HAP-1 (cell line): ENCODE results near the gene ZNF10.

ENCODE experiments used
- DNase-seq, 2 experiments: peaks; one replicate each; pipeline ENCODE4 v3.0.0-alpha.2; 2016 to 2020; ENCODE audit warnings: low spot score in 2 of 2
- H3K27me3 ChIP-seq: fragments of 250-450 bp; sonication (Bioruptor Pico); 2 replicates; pipeline ENCODE4 v1.5.1; 2020; ENCODE audit warnings: low read depth, mild to moderate bottlenecking, moderate library complexity
- H3K36me3 ChIP-seq: fragments of 250-450 bp; sonication (Bioruptor Pico); replicated peaks from 2 replicates; pipeline ENCODE4 v1.5.1; 2020; ENCODE audit warnings: mild to moderate bottlenecking
- H3K4me1 ChIP-seq: fragments of 250-450 bp; sonication (Bioruptor Pico); 2 replicates; pipeline ENCODE4 v1.5.1; 2020; ENCODE audit warnings: mild to moderate bottlenecking
- H3K4me3 ChIP-seq: fragments of 250-450 bp; sonication (Bioruptor Pico); 2 replicates; pipeline ENCODE4 v1.5.1; 2020; ENCODE audit warnings: mild to moderate bottlenecking, moderate library complexity
- H3K9me3 ChIP-seq: fragments of 250-450 bp; sonication (Bioruptor Pico); 2 replicates; pipeline ENCODE4 v1.5.1; 2020; ENCODE audit warnings: mild to moderate bottlenecking, moderate library complexity
- in situ Hi-C: fragments of 300-500 bp; cut with MboI; formaldehyde crosslinking; loops from 3 replicates; pipeline ENCODE4 v1.14.3; 2020; ENCODE audit warnings: low sequenced_read_pairs, inconsistent platforms, mixed read lengths

The ZNF10 gene

DNA sequence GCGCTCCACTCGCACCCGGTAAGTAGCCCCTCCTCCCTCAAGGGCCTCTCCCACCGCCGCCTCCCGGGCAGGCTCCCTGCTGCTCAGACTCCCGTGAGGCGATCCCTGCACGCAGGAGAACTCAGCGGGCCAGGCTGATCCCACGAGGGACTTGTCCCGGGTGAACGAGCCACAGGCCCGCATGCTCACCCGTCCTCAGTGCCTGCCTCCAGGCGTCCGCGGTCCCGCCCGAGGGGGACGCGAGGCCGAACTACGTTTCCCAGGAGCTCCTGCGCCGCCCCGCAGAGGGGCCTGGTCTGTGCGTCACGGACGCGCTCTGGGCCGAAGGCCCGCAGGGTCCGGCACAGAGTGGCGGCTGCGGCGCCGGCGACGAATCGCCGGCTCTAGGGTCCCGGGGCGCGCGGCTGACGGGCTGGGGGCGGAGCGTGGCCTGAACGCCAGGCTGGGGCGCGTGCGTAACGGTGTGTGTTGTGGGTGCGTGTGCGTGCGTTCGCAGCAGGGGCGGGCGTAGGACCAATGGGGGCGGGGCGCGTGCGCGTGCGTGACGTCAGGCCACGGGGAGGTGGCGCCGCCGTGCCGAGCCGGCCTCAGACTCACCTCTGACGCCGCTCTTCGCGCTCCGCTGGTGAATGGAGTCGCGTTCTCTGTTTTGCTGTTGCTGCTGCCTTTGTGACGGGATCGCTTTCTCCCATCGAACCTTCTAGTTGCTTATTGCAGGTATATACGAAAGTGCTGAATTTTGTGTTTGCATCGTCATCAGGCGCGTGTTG is at the start of gene ZNF10, which contains the start of gene ZNF891:
ZNF10 (plus strand) TSS at position 590 of the 770 bp plus-strand sequence. CDS start 13,866 bp downstream, outside the sequence.
ZNF891 (minus strand) TSS at position 237 of the 770 bp plus-strand sequence. CDS start 8,356 bp downstream, outside the sequence.
- H3K27me3 ChIP-seq = no peaks in the 10 kb centered on the region
- peak within 1 kb of the TSS; percentile 89 for H3K4me3 ChIP-seq
- H3K9me3 ChIP-seq = peaks cover 9% of the 10 kb centered on the region
- H3K36me3 ChIP-seq = peaks cover 3% of the 10 kb centered on the region; the same call in 1 of the 2 replicates
- DNase-seq = peak; percentile 87 to 97
- H3K4me1 ChIP-seq = peaks cover 2% of the 10 kb centered on the region
- in situ Hi-C loops = no loop called here

GRCh38 chr12:133081159-133081780 is 49.2 kb upstream of the ZNF10 start:
- no peaks in the 10 kb centered on the region for H3K4me1 ChIP-seq
- H3K4me3 ChIP-seq = peak overlapping the region; percentile 88
- in situ Hi-C loops = no loop called here
- H3K36me3 ChIP-seq = peaks cover 37% of the 10 kb centered on the region
- DNase-seq = no peak
- H3K9me3 ChIP-seq = peaks cover 20% of the 10 kb centered on the region
- H3K27me3 ChIP-seq = no peaks in the 10 kb centered on the region

GRCh38 chr12:133083345-133083744 is 47.1 kb upstream of the ZNF10 start:
- peaks cover 16% of the 10 kb centered on the region for H3K9me3 ChIP-seq
- in situ Hi-C loops = no loop called here

GRCh38 chr12:133105620-133106019 is 24.8 kb upstream of the ZNF10 start:
- H3K9me3 ChIP-seq = peaks cover 39% of the 10 kb centered on the region
- no peaks in the 10 kb centered on the region for H3K27me3 ChIP-seq
- H3K4me1 ChIP-seq = no peaks in the 10 kb centered on the region
- DNase-seq = no peak
- H3K36me3 ChIP-seq = peaks cover 23% of the 10 kb centered on the region
- no peak overlapping the region for H3K4me3 ChIP-seq
- in situ Hi-C loops = no loop called here

More at GRCh38 chr12:133083345-133083744, 47.1 kb upstream of the ZNF10 start:
- no peak for DNase-seq
- no peak overlapping the region for H3K4me3 ChIP-seq
- H3K36me3 ChIP-seq = peaks cover 44% of the 10 kb centered on the region
- H3K4me1 ChIP-seq = no peaks in the 10 kb centered on the region
- H3K27me3 ChIP-seq = no peaks in the 10 kb centered on the region

- no peak for DNase-seq
- Histone ChIP-seq H3K36me3 (peaks cover 23% of the 10 kb centered on the region), H3K4me3 (no peak overlapping the region)
These were observed 24.2 kb upstream of the ZNF10 start for GRCh38 chr12:133106253-133106652.

DNA sequence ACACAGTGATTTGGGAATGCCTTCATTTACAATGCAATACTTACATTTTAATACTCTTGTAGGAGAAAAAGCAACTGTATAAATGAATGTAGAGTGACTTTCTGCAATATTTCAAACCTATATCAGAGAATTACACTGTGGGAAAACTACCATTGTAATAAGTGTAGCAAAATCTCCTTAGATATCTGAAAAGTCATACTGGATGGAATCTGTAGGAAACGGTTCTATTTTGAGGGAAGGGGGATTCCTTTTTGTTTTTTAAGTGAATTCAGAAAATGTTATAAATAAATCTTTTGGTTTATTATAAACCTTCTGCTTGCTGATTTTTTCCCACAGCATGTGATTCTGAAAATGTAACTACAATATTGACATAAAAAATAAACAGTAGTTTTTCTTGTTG is 23.3 kb upstream of the ZNF10 start:
- no peak overlapping the region for H3K4me3 ChIP-seq

More at GRCh38 chr12:133106253-133106652, 24.2 kb upstream of the ZNF10 start:
- Histone ChIP-seq H3K27me3 (no peaks in the 10 kb centered on the region), H3K9me3 (peaks cover 40% of the 10 kb centered on the region), H3K4me1 (no peaks in the 10 kb centered on the region)
- in situ Hi-C loops = no loop called here

GRCh38 chr12:133108150-133108549 is 22.3 kb upstream of the ZNF10 start:
- DNase-seq = no peak
- Histone ChIP-seq H3K4me1 (no peaks in the 10 kb centered on the region), H3K4me3 (no peak overlapping the region), H3K27me3 (no peaks in the 10 kb centered on the region), H3K9me3 (peaks cover 44% of the 10 kb centered on the region), H3K36me3 (peaks cover 23% of the 10 kb centered on the region)
- in situ Hi-C loops = no loop called here

More for the DNA sequence above, 23.3 kb upstream of the ZNF10 start:
- in situ Hi-C loops = no loop called here
- peaks cover 23% of the 10 kb centered on the region for H3K36me3 ChIP-seq
- no peaks in the 10 kb centered on the region for H3K4me1 ChIP-seq
- peaks cover 40% of the 10 kb centered on the region for H3K9me3 ChIP-seq
- no peaks in the 10 kb centered on the region for H3K27me3 ChIP-seq
- no peak for DNase-seq

DNA sequence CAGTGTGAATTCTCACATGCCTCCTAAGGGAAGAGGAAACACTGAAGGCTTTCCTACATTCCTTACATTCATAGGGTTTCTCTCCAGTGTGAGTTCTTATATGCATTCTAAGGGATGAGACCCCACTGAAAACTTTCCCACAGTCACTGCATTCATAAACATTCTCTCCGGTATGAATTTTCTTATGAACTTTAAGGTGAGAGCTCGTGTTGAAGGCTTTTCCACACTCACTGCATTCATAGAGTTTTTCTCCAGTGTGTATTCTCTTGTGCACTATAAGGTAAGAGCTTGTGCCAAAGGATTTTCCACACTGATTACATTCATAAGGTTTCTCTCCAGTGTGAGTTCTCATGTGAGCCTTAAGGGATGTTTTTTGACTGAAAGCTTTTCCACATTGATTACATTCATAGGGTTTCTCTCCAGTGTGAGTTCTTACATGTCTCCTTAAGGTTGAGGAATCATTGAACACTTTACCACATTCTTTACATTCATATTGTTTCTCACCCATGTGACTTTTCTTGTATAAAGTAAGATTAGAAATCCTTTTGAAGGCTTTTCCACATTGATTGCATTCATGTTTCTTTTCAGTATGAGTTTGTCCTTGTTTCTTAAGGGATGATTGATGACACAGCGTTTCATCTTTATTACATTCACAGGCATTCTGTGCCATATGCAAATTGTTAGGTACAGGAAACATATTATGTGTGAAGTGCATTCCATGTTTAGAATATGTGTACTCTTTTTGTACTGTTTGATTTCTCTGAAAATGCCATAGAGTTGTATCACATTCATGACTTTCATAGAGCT is 9.8 kb upstream of the ZNF10 start:
- Histone ChIP-seq H3K36me3 (peaks cover 11% of the 10 kb centered on the region; the same call in 1 of the 2 replicates), H3K9me3 (peaks cover 38% of the 10 kb centered on the region), H3K4me1 (no peaks in the 10 kb centered on the region), H3K4me3 (no peak overlapping the region), H3K27me3 (no peaks in the 10 kb centered on the region)
- DNase-seq = no peak
- in situ Hi-C loops = no loop called here

DNA sequence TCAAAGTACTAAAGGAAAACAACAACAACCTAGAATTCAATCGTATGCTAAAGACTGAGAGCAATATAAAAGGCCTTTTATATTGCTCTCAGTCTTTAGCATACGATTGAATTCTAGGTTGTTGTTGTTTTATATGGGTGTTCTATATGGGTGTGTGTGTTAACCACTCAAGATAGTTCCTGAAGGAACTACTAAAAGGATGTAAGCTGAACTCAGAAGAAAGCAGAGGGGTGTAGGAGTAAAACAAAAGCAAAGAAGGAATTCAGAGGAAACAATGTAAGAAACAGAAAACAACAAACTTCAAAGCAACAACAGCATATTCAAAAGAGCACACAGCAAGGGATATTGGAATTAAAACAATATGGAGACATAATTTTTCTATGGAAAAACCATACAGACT is 5.8 kb upstream of the ZNF10 start:
- DNase-seq = no peak
- Histone ChIP-seq H3K4me1 (no peaks in the 10 kb centered on the region; the same call in none of the 2 replicates), H3K36me3 (peaks cover 11% of the 10 kb centered on the region), H3K4me3 (no peak overlapping the region), H3K27me3 (no peaks in the 10 kb centered on the region), H3K9me3 (peaks cover 30% of the 10 kb centered on the region)
- in situ Hi-C loops = no loop called here

- Histone ChIP-seq H3K4me1 (peaks cover 2% of the 10 kb centered on the region), H3K4me3 (peak overlapping the region; percentile 89), H3K27me3 (no peaks in the 10 kb centered on the region), H3K9me3 (peaks cover 12% of the 10 kb centered on the region), H3K36me3 (peaks cover 3% of the 10 kb centered on the region; the same call in 1 of the 2 replicates)
- DNase-seq = peak; percentile 16 to 27
- in situ Hi-C loops = no loop called here
These were observed 924 bp upstream of the ZNF10 start for GRCh38 chr12:133129368-133130037.

GRCh38 chr12:133130808-133131128 is 341 bp downstream of the ZNF10 start:
- in situ Hi-C loops = no loop called here
- Histone ChIP-seq H3K4me3 (peak overlapping the region; percentile 89), H3K4me1 (peaks cover 2% of the 10 kb centered on the region), H3K27me3 (no peaks in the 10 kb centered on the region), H3K36me3 (peaks cover 3% of the 10 kb centered on the region; the same call in 1 of the 2 replicates), H3K9me3 (peaks cover 4% of the 10 kb centered on the region)
- DNase-seq = peak in 1 of 2 experiments; percentile 44

GRCh38 chr12:133135747-133136146 is 5.3 kb downstream of the ZNF10 start:
- no peak for DNase-seq
- Histone ChIP-seq H3K9me3 (peaks cover 4% of the 10 kb centered on the region; the same call in 1 of the 2 replicates), H3K4me3 (no peak overlapping the region), H3K36me3 (peaks cover 11% of the 10 kb centered on the region), H3K4me1 (peaks cover 2% of the 10 kb centered on the region; the same call in 1 of the 2 replicates), H3K27me3 (no peaks in the 10 kb centered on the region)
- in situ Hi-C loops = no loop called here

- Histone ChIP-seq H3K36me3 (peaks cover 6% of the 10 kb centered on the region), H3K27me3 (no peaks in the 10 kb centered on the region), H3K4me3 (no peak overlapping the region), H3K4me1 (no peaks in the 10 kb centered on the region), H3K9me3 (peaks cover 6% of the 10 kb centered on the region)
- DNase-seq = no peak
- in situ Hi-C loops = no loop called here
These were observed 15.6 kb downstream of the ZNF10 start for GRCh38 chr12:133145981-133146380.
